Dendritic cell treated with granulocyte-macrophage colony-stimulating factor and Interleukin-4, amounts not matched to agents 40 ng/mL and 50 ng/mL, for 4 days (primary cell): ENCODE data around the gene EPB41L2.

ENCODE experiments used
- H3K27ac Mint-ChIP-seq: one replicate; pipeline ENCODE4 v1.8.0; 2022; ENCODE audit warnings: mild to moderate bottlenecking, mixed read lengths
- H3K27me3 Mint-ChIP-seq: one replicate; pipeline ENCODE4 v1.8.0; 2022; ENCODE audit warnings: mild to moderate bottlenecking, mixed read lengths
- H3K36me3 Mint-ChIP-seq: one replicate; pipeline ENCODE4 v1.8.0; 2022; ENCODE audit warnings: low read depth, mixed read lengths
- H3K4me1 Mint-ChIP-seq: one replicate; pipeline ENCODE4 v1.8.0; 2022; ENCODE audit warnings: low read depth, mixed read lengths
- H3K4me3 Mint-ChIP-seq: one replicate; pipeline ENCODE4 v1.8.0; 2022; ENCODE audit warnings: mild to moderate bottlenecking, moderate library complexity, mixed read lengths
- H3K9me3 Mint-ChIP-seq: one replicate; pipeline ENCODE4 v1.8.0; 2022; ENCODE audit warnings: mixed read lengths
- intact Hi-C: fragments of 100-400 bp; cut with micrococcal nuclease; formaldehyde crosslinking; loops from one replicate; pipeline ENCODE4 v1.15.0; 2022

Gene EPB41L2

GRCh38 chr6:131038597-131039344 is 24.3 kb downstream of the EPB41L2 start:
- H3K4me1 Mint-ChIP-seq: no peaks in the 10 kb centered on the region
- H3K4me3 Mint-ChIP-seq: no peak overlapping the region
- H3K9me3 Mint-ChIP-seq: no peaks in the 10 kb centered on the region
- H3K27me3 Mint-ChIP-seq: no peaks in the 10 kb centered on the region
- no peak overlapping the region for H3K27ac Mint-ChIP-seq
- intact Hi-C loops: no loop called here
- H3K36me3 Mint-ChIP-seq: no peaks in the 10 kb centered on the region

- H3K36me3 Mint-ChIP-seq: no peaks in the 10 kb centered on the region
- H3K4me1 Mint-ChIP-seq: no peaks in the 10 kb centered on the region
- intact Hi-C loops: no loop called here
- no peak overlapping the region for H3K27ac Mint-ChIP-seq
- no peaks in the 10 kb centered on the region for H3K27me3 Mint-ChIP-seq
- no peaks in the 10 kb centered on the region for H3K9me3 Mint-ChIP-seq
- H3K4me3 Mint-ChIP-seq: no peak overlapping the region
Observed at GRCh38 chr6:131037194-131037897, 25.7 kb downstream of the EPB41L2 start.

GRCh38 chr6:131036601-131037000 is 26.4 kb downstream of the EPB41L2 start:
- H3K4me1 Mint-ChIP-seq: no peaks in the 10 kb centered on the region
- H3K4me3 Mint-ChIP-seq: no peak overlapping the region
- intact Hi-C loops: no loop called here
- no peaks in the 10 kb centered on the region for H3K36me3 Mint-ChIP-seq
- H3K27me3 Mint-ChIP-seq: no peaks in the 10 kb centered on the region
- no peaks in the 10 kb centered on the region for H3K9me3 Mint-ChIP-seq
- no peak overlapping the region for H3K27ac Mint-ChIP-seq

- no peaks in the 10 kb centered on the region for H3K9me3 Mint-ChIP-seq
- H3K4me1 Mint-ChIP-seq: no peaks in the 10 kb centered on the region
- no peaks in the 10 kb centered on the region for H3K36me3 Mint-ChIP-seq
- intact Hi-C loops: no loop called here
- H3K27me3 Mint-ChIP-seq: no peaks in the 10 kb centered on the region
- H3K27ac Mint-ChIP-seq: no peak overlapping the region
- H3K4me3 Mint-ChIP-seq: no peak overlapping the region
Observed at GRCh38 chr6:131036143-131036542, 26.9 kb downstream of the EPB41L2 start.

GRCh38 chr6:131035582-131035981 is 27.5 kb downstream of the EPB41L2 start:
- Mint-ChIP-seq H3K4me3 (no peak overlapping the region), H3K9me3 (no peaks in the 10 kb centered on the region), H3K36me3 (no peaks in the 10 kb centered on the region), H3K27me3 (no peaks in the 10 kb centered on the region), H3K27ac (no peak overlapping the region), H3K4me1 (no peaks in the 10 kb centered on the region)
- intact Hi-C loops: no loop called here

- intact Hi-C loops: no loop called here
Observed at GRCh38 chr6:131033631-131034030, 29.4 kb downstream of the EPB41L2 start.

GRCh38 chr6:131029626-131030297 is 33.3 kb downstream of the EPB41L2 start:
- Mint-ChIP-seq H3K9me3 (no peaks in the 10 kb centered on the region), H3K27ac (no peak overlapping the region), H3K27me3 (no peaks in the 10 kb centered on the region), H3K4me3 (no peak overlapping the region), H3K4me1 (peaks cover 9% of the 10 kb centered on the region), H3K36me3 (no peaks in the 10 kb centered on the region)
- intact Hi-C loops: no loop called here

More at GRCh38 chr6:131033631-131034030, 29.4 kb downstream of the EPB41L2 start:
- no peaks in the 10 kb centered on the region for H3K27me3 Mint-ChIP-seq
- H3K27ac Mint-ChIP-seq: no peak overlapping the region
- H3K4me3 Mint-ChIP-seq: no peak overlapping the region
- no peaks in the 10 kb centered on the region for H3K9me3 Mint-ChIP-seq
- H3K4me1 Mint-ChIP-seq: peaks cover 5% of the 10 kb centered on the region
- H3K36me3 Mint-ChIP-seq: no peaks in the 10 kb centered on the region

- intact Hi-C loops: no loop called here
- Mint-ChIP-seq H3K36me3 (no peaks in the 10 kb centered on the region), H3K27ac (no peak overlapping the region), H3K4me3 (no peak overlapping the region), H3K27me3 (no peaks in the 10 kb centered on the region), H3K9me3 (no peaks in the 10 kb centered on the region), H3K4me1 (peaks cover 9% of the 10 kb centered on the region)
Observed at GRCh38 chr6:131027326-131027725, 35.7 kb downstream of the EPB41L2 start.

- no peaks in the 10 kb centered on the region for H3K9me3 Mint-ChIP-seq
- no peaks in the 10 kb centered on the region for H3K27me3 Mint-ChIP-seq
- H3K4me1 Mint-ChIP-seq: peaks cover 9% of the 10 kb centered on the region
- no peaks in the 10 kb centered on the region for H3K36me3 Mint-ChIP-seq
- no peak overlapping the region for H3K27ac Mint-ChIP-seq
- no peak overlapping the region for H3K4me3 Mint-ChIP-seq
- intact Hi-C loops: no loop called here
Observed at GRCh38 chr6:131026243-131026642, 36.8 kb downstream of the EPB41L2 start.

- Mint-ChIP-seq H3K27me3 (no peaks in the 10 kb centered on the region), H3K9me3 (no peaks in the 10 kb centered on the region), H3K4me3 (no peak overlapping the region), H3K4me1 (peaks cover 4% of the 10 kb centered on the region), H3K27ac (no peak overlapping the region), H3K36me3 (no peaks in the 10 kb centered on the region)
- intact Hi-C loops: no loop called here
Observed at GRCh38 chr6:131024565-131024964, 38.5 kb downstream of the EPB41L2 start.

GRCh38 chr6:131023834-131024504 is 39.1 kb downstream of the EPB41L2 start:
- H3K27me3 Mint-ChIP-seq: no peaks in the 10 kb centered on the region
- no peak overlapping the region for H3K4me3 Mint-ChIP-seq
- peaks cover 4% of the 10 kb centered on the region for H3K4me1 Mint-ChIP-seq
- no peaks in the 10 kb centered on the region for H3K36me3 Mint-ChIP-seq
- H3K9me3 Mint-ChIP-seq: no peaks in the 10 kb centered on the region
- no peak overlapping the region for H3K27ac Mint-ChIP-seq
- intact Hi-C loops: no loop called here

GRCh38 chr6:131022691-131023090 is 40.4 kb downstream of the EPB41L2 start:
- H3K4me1 Mint-ChIP-seq: peaks cover 4% of the 10 kb centered on the region
- H3K4me3 Mint-ChIP-seq: no peak overlapping the region
- H3K36me3 Mint-ChIP-seq: no peaks in the 10 kb centered on the region
- intact Hi-C loops: no loop called here
- no peaks in the 10 kb centered on the region for H3K9me3 Mint-ChIP-seq
- no peak overlapping the region for H3K27ac Mint-ChIP-seq
- no peaks in the 10 kb centered on the region for H3K27me3 Mint-ChIP-seq

GRCh38 chr6:131017962-131018361 is 45.1 kb downstream of the EPB41L2 start:
- no peak overlapping the region for H3K27ac Mint-ChIP-seq
- H3K36me3 Mint-ChIP-seq: no peaks in the 10 kb centered on the region
- no peaks in the 10 kb centered on the region for H3K4me1 Mint-ChIP-seq
- no peak overlapping the region for H3K4me3 Mint-ChIP-seq
- intact Hi-C loops: no loop called here
- no peaks in the 10 kb centered on the region for H3K9me3 Mint-ChIP-seq
- no peaks in the 10 kb centered on the region for H3K27me3 Mint-ChIP-seq
